Parathyroid adenoma (tissue), 2 donors: ENCODE measurements around the gene SUPT4H1.

Source experiments
- H2AFZ ChIP-seq: fragments of 300-600 bp; sonication (generic); one replicate; pipeline ENCODE4 v1.7.0; 2017; ENCODE audit warnings: antibody characterized with exemption, mild to moderate bottlenecking
- H3K27ac ChIP-seq: fragments of 300-600 bp; sonication (generic); one replicate; pipeline ENCODE4 v1.7.0; 2017
- H3K27me3 ChIP-seq: fragments of 300-600 bp; sonication (generic); one replicate; pipeline ENCODE4 v1.7.0; 2017; ENCODE audit warnings: low read length; ENCODE audit not compliant: control insufficient read depth, insufficient read depth
- H3K36me3 ChIP-seq: fragments of 300-600 bp; sonication (generic); one replicate; pipeline ENCODE4 v1.7.0; 2017; ENCODE audit warnings: low read length; ENCODE audit not compliant: control insufficient read depth, insufficient read depth
- H3K4me1 ChIP-seq: fragments of 300-600 bp; sonication (generic); one replicate; pipeline ENCODE4 v1.7.0; 2017; ENCODE audit warnings: control low read depth
- H3K4me2 ChIP-seq: fragments of 300-600 bp; sonication (generic); one replicate; pipeline ENCODE4 v1.7.0; 2017; ENCODE audit warnings: low read length
- H3K4me3 ChIP-seq: fragments of 300-600 bp; sonication (generic); one replicate; pipeline ENCODE4 v1.7.0; 2017; ENCODE audit warnings: low read depth, low read length
- H3K79me2 ChIP-seq: fragments of 300-600 bp; sonication (generic); one replicate; pipeline ENCODE4 v1.7.0; 2017; ENCODE audit warnings: control low read depth
- H3K9ac ChIP-seq: fragments of 300-600 bp; sonication (generic); one replicate; pipeline ENCODE4 v1.7.0; 2017; ENCODE audit warnings: mild to moderate bottlenecking
- H3K9me3 ChIP-seq: fragments of 300-600 bp; sonication (generic); one replicate; pipeline ENCODE4 v1.7.0; 2017; ENCODE audit warnings: low read length; ENCODE audit not compliant: control insufficient read depth
- TF ChIP-seq, protein P1 (sequence below): fragments of 300-600 bp; sonication (generic); IDR thresholded peaks from one replicate; pipeline ENCODE4 v1.7.0; 2017; ENCODE audit warnings: antibody characterized with exemption, mild to moderate bottlenecking
- donor health status: primary hyperparathyroidism.

The SUPT4H1 gene

GRCh38 chr17:58307468-58308172 lies 44.4 kb downstream of the SUPT4H1 start:
- Histone ChIP-seq H3K79me2 (no peaks in the 10 kb centered on the region), H2AFZ (no peak overlapping the region), H3K9me3 (no peaks in the 10 kb centered on the region), H3K4me1 (no peaks in the 10 kb centered on the region), H3K4me2 (no peak overlapping the region), H3K9ac (no peak overlapping the region), H3K4me3 (no peak overlapping the region), H3K36me3 (no peaks in the 10 kb centered on the region), H3K27me3 (no peaks in the 10 kb centered on the region), H3K27ac (no peak overlapping the region)
- TF ChIP-seq, protein P1, sequence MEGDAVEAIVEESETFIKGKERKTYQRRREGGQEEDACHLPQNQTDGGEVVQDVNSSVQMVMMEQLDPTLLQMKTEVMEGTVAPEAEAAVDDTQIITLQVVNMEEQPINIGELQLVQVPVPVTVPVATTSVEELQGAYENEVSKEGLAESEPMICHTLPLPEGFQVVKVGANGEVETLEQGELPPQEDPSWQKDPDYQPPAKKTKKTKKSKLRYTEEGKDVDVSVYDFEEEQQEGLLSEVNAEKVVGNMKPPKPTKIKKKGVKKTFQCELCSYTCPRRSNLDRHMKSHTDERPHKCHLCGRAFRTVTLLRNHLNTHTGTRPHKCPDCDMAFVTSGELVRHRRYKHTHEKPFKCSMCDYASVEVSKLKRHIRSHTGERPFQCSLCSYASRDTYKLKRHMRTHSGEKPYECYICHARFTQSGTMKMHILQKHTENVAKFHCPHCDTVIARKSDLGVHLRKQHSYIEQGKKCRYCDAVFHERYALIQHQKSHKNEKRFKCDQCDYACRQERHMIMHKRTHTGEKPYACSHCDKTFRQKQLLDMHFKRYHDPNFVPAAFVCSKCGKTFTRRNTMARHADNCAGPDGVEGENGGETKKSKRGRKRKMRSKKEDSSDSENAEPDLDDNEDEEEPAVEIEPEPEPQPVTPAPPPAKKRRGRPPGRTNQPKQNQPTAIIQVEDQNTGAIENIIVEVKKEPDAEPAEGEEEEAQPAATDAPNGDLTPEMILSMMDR, result no peak

GRCh38 chr17:58306131-58306951 lies 45.7 kb downstream of the SUPT4H1 start:
- Histone ChIP-seq H2AFZ (no peak overlapping the region), H3K79me2 (no peaks in the 10 kb centered on the region), H3K36me3 (no peaks in the 10 kb centered on the region), H3K4me1 (no peaks in the 10 kb centered on the region), H3K4me3 (no peak overlapping the region), H3K9ac (no peak overlapping the region), H3K27me3 (no peaks in the 10 kb centered on the region), H3K27ac (no peak overlapping the region), H3K9me3 (no peaks in the 10 kb centered on the region), H3K4me2 (no peak overlapping the region)
- TF ChIP-seq, protein P1, result no peak

GRCh38 chr17:58305626-58306025 lies 46.4 kb downstream of the SUPT4H1 start:
- Histone ChIP-seq H2AFZ (no peak overlapping the region), H3K27me3 (no peaks in the 10 kb centered on the region), H3K27ac (no peak overlapping the region), H3K9ac (no peak overlapping the region), H3K36me3 (no peaks in the 10 kb centered on the region), H3K4me1 (no peaks in the 10 kb centered on the region), H3K9me3 (no peaks in the 10 kb centered on the region), H3K4me2 (no peak overlapping the region), H3K4me3 (no peak overlapping the region), H3K79me2 (no peaks in the 10 kb centered on the region)
- TF ChIP-seq, protein P1, result no peak

GRCh38 chr17:58304750-58305486 lies 47.1 kb downstream of the SUPT4H1 start:
- no peaks in the 10 kb centered on the region for H3K79me2 ChIP-seq
- no peak overlapping the region for H3K4me2 ChIP-seq
- no peaks in the 10 kb centered on the region for H3K4me1 ChIP-seq
- no peaks in the 10 kb centered on the region for H3K9me3 ChIP-seq
- no peaks in the 10 kb centered on the region for H3K36me3 ChIP-seq
- no peak overlapping the region for H3K4me3 ChIP-seq
- H3K27me3 ChIP-seq, result no peaks in the 10 kb centered on the region
- TF ChIP-seq, protein P1, result no peak
- no peak overlapping the region for H2AFZ ChIP-seq
- H3K9ac ChIP-seq, result no peak overlapping the region
- no peak overlapping the region for H3K27ac ChIP-seq
